Stimulated activated naive CD8-positive, alpha-beta T cell treated with anti-CD3 and anti-CD28 coated beads, Interleukin-15, Interleukin-2, amounts not matched to agents 100 U/mL and 50 U/mL, for 24 hours (primary cell): ENCODE results near the gene TRPM7.
A peak's percentile ranks its signal among the peaks of the same experiment; 100 is the strongest.
"Not testable (repeated sequence)": the region's sequence is repeated elsewhere in the genome, so short reads cannot be mapped to it uniquely, and the experiment has no call there.

ENCODE experiments used
- ATAC-seq: fragments of 150-1000 bp; cut with Tn5 transposase; one replicate; pipeline ENCODE4 v1.10.0; 2021
- DNase-seq: peaks from one replicate; pipeline ENCODE4 v3.0.0; 2021

Gene TRPM7

GRCh38 chr15:50670115-50670514 is 16.5 kb downstream of the TRPM7 start:
- ATAC-seq: no peak
- DNase-seq: no peak

- no peak for ATAC-seq
Measured at GRCh38 chr15:50669611-50670010, 17.0 kb downstream of the TRPM7 start.

GRCh38 chr15:50665938-50666337 is 20.7 kb downstream of the TRPM7 start:
- DNase-seq (no peak), ATAC-seq (no peak)

More at GRCh38 chr15:50669611-50670010, 17.0 kb downstream of the TRPM7 start:
- no peak for DNase-seq

GRCh38 chr15:50655555-50655954 is 31.0 kb downstream of the TRPM7 start:
- ATAC-seq (no peak), DNase-seq (no peak)

- DNase-seq: no peak
- ATAC-seq: no peak
Measured at GRCh38 chr15:50653156-50653743, 33.3 kb downstream of the TRPM7 start.

GRCh38 chr15:50652671-50653070 is 33.9 kb downstream of the TRPM7 start:
- no peak for ATAC-seq
- DNase-seq: no peak

- no peak for ATAC-seq
- no peak for DNase-seq
Measured at GRCh38 chr15:50641318-50641717, 45.3 kb downstream of the TRPM7 start.

- ATAC-seq (no peak), DNase-seq (no peak)
Measured at GRCh38 chr15:50636146-50636545, 50.5 kb downstream of the TRPM7 start.

- peak; percentile 55 for ATAC-seq
- DNase-seq: no peak
Measured at GRCh38 chr15:50633653-50634052, 52.9 kb downstream of the TRPM7 start.

GRCh38 chr15:50628421-50628820 is 58.2 kb downstream of the TRPM7 start:
- DNase-seq (no peak), ATAC-seq (no peak)

- ATAC-seq (peak; percentile 66), DNase-seq (no peak)
Measured at GRCh38 chr15:50627351-50628055, 59.1 kb downstream of the TRPM7 start.

- no peak for ATAC-seq
- no peak for DNase-seq
Measured at GRCh38 chr15:50624616-50625168, 61.9 kb downstream of the TRPM7 start.

GRCh38 chr15:50622361-50622943 is 64.1 kb downstream of the TRPM7 start:
- not testable (repeated sequence) for DNase-seq, ATAC-seq

- not testable (repeated sequence) for ATAC-seq, DNase-seq
Measured at GRCh38 chr15:50616960-50617359, 69.6 kb downstream of the TRPM7 start.

GRCh38 chr15:50616554-50616953 is 70.0 kb downstream of the TRPM7 start:
- not testable (repeated sequence) for ATAC-seq, DNase-seq

- DNase-seq (no peak), ATAC-seq (no peak)
Measured at GRCh38 chr15:50613600-50613999, 73.0 kb downstream of the TRPM7 start.

- no peak for DNase-seq
- ATAC-seq: no peak
Measured at GRCh38 chr15:50607129-50607528, 79.5 kb downstream of the TRPM7 start.

GRCh38 chr15:50605462-50605861 is 81.1 kb downstream of the TRPM7 start:
- ATAC-seq (no peak), DNase-seq (no peak)

- not testable (repeated sequence) for DNase-seq, ATAC-seq
Measured at GRCh38 chr15:50602028-50602427, 84.6 kb downstream of the TRPM7 start.

GRCh38 chr15:50594311-50594710 is 92.3 kb downstream of the TRPM7 start:
- no peak for ATAC-seq
- no peak for DNase-seq

GRCh38 chr15:50593761-50594160 is 92.8 kb downstream of the TRPM7 start:
- ATAC-seq: no peak

GRCh38 chr15:50590288-50590687 is 96.3 kb downstream of the TRPM7 start:
- no peak for DNase-seq
- no peak for ATAC-seq

More at GRCh38 chr15:50593761-50594160, 92.8 kb downstream of the TRPM7 start:
- no peak for DNase-seq

GRCh38 chr15:50577492-50577891 is 109.1 kb downstream of the TRPM7 start:
- ATAC-seq (no peak), DNase-seq (no peak)
